CD4-positive, alpha-beta T cell treated with Interleukin-15 for 4 hours (primary cell): ENCODE data around the gene RHPN2.
"Not testable (repeated sequence)": the region's sequence is repeated elsewhere in the genome, so short reads cannot be mapped to it uniquely, and the experiment has no call there.

Source experiments
- DNase-seq: peaks from one replicate; pipeline ENCODE4 v3.0.0-alpha.2; 2020; ENCODE audit warnings: low spot score

The RHPN2 gene

GRCh38 chr19:33026602-33027001, 38.1 kb downstream of the RHPN2 start:
- DNase-seq = not testable (repeated sequence)

- DNase-seq = not testable (repeated sequence)
Measured at GRCh38 chr19:33025468-33026238, 39.0 kb downstream of the RHPN2 start.

- DNase-seq = no peak
Measured at GRCh38 chr19:33024398-33024797, 40.3 kb downstream of the RHPN2 start.

DNA sequence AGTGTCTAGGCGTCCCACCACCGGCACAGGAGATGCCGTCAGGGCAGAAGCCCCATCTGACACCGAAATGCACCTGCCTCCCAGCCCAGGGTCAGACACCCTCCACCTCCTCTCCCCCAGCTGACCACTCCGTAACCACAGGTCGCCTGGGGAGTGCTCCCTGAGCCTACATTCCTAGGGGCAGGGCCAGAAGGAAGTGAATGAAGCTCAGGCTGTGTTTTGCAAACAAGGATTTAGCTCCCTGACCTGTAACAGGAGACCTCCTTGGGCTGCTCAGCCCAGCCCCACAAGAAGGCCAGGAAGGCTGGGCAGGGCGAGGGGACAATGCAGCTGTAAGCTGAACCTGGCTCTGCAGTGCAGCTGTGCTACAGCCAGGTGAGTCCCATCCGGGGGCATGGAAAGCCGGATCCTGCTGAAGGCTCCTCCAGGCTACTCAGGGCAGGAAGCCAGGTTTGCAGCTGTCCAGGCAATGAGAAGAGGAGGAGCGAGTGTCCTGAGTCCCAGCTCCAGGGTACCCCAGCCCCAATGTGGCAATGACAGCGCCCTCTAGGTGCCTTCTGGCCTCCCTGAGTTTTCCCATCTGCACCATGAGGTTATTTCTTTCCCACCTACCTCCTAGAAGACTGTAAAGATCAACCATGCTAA, 42.1 kb downstream of the RHPN2 start:
- no peak for DNase-seq

DNA sequence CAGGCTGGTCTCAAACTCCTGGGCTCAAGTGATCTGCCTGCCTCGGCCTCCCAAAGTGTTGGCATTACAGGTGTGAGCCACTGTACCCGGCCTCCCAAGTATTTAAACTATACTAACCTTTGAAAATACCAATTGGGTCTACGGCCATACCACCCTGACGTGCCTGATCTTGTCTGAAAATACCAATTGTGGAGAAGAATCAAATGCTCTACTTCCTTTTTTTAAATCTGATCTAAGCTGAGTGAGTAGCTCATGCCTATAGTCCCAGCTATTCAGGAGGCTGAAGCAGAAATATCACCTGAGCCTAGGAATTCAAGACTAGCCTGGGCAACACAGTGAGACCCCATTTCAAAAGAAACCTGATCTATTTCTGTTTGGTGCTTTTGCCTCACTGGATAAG, 53.8 kb downstream of the RHPN2 start:
- DNase-seq = not testable (repeated sequence)

- no peak for DNase-seq
Measured at GRCh38 chr19:33008738-33009137, 56.0 kb downstream of the RHPN2 start.

GRCh38 chr19:33005440-33005839, 59.2 kb downstream of the RHPN2 start:
- DNase-seq = no peak

GRCh38 chr19:33003424-33004024, 61.2 kb downstream of the RHPN2 start:
- not testable (repeated sequence) for DNase-seq

GRCh38 chr19:33002126-33002865, 62.4 kb downstream of the RHPN2 start:
- DNase-seq = not testable (repeated sequence)

DNA sequence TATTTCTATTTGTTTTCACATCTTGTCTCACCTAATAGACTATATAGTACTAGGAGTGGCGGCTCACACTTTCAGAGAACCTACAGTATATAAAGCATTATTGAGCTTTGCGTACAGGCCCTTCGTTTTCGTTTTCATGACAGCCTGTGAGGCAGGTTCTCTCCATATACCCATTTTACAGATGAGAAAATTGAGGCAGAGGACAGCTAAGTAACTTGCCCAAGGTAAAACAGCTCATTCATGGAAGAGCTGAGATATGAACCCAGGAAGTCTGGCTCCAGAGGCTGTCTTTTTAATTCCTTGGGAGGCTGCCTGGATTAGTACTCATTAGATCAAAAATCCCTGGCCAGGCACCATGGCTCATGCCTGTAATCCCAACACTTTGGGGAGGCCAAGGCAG, 63.8 kb downstream of the RHPN2 start:
- DNase-seq = no peak

- no peak for DNase-seq
Measured at GRCh38 chr19:33000510-33000909, 64.2 kb downstream of the RHPN2 start.

GRCh38 chr19:32998722-32999121, 66.0 kb downstream of the RHPN2 start:
- DNase-seq = no peak

GRCh38 chr19:32997716-32998355, 66.9 kb downstream of the RHPN2 start:
- no peak for DNase-seq

DNA sequence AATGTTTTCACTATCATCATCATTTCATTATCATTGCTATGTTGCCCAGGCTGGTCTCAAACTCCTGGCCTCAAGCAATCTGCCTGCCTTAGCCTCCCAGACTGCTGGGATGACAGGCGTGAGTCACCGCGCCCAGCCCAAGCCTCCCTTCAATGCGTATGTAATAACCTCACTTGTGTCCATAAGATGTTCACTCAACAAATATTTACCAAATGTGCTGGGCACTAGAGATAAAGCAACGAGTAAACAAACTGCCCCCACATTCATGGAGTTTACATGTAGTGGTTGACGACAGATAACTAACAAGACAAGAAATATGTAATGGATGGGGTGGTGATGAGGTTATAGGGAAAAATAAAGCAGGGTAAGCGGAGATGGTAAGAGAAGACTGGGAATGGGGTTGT, 67.6 kb downstream of the RHPN2 start:
- DNase-seq = not testable (repeated sequence)

- DNase-seq = not testable (repeated sequence)
Measured at GRCh38 chr19:32995966-32996365, 68.7 kb downstream of the RHPN2 start.

DNA sequence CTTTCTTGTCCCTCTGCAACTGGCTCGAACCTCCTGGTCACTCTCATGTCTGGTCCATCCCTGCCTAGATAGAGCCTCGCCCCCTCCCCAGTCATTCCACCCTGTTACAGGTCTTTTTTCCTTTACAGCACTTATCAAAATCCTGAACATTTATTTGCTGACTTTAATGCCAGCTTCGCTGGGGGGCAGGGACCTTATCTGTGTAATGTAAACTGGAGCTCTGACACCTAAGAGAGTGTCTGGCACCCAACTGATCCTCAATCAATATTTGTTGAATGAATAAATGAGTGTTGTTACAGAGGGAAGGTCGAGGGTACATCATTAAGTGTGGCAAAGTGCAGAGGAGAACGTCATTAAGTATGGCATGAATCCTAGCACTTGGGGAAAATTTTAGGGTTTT, 76.0 kb downstream of the RHPN2 start:
- DNase-seq = no peak

DNA sequence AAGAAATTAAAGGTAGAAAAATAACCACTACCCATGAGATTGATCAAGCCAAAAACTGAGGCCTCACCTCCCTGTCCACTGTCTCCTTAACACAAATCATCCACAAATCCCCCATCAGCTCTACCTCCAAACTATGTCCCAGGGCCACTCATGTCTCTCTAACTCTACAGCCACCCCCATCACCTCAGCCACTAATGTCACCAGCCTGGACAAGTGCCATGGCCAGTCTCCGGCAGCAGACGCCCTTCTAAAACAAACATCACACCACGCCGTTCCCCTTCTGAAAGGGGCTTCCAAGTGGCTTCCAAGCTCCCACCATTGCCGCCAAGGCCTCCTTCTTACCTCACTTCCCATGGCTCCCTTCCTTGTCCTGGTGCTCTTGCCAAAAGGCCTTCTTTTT, 76.4 kb downstream of the RHPN2 start:
- not testable (repeated sequence) for DNase-seq

DNA sequence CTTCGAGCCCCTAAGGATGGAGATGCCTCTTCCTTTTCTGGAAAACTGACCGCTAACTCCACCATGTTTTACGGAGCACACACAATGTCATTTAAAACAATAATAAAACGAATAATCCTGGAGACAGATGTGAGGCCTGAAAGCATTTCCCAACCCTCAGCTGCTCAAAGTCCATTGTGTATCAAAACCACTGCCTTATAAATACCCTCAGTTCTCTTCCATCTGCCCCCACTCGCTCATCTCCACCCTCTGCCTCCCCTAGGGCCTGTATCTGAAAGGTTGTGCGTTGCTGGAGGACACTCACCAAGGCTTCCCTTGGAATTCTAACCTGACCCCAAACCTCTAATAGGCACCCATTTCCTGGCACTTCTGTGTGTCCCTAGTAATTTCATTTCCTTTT, 82.2 kb downstream of the RHPN2 start:
- not testable (repeated sequence) for DNase-seq

- not testable (repeated sequence) for DNase-seq
Measured at GRCh38 chr19:32979807-32980206, 84.9 kb downstream of the RHPN2 start.

- not testable (repeated sequence) for DNase-seq
Measured at GRCh38 chr19:32977813-32978212, 86.9 kb downstream of the RHPN2 start.

DNA sequence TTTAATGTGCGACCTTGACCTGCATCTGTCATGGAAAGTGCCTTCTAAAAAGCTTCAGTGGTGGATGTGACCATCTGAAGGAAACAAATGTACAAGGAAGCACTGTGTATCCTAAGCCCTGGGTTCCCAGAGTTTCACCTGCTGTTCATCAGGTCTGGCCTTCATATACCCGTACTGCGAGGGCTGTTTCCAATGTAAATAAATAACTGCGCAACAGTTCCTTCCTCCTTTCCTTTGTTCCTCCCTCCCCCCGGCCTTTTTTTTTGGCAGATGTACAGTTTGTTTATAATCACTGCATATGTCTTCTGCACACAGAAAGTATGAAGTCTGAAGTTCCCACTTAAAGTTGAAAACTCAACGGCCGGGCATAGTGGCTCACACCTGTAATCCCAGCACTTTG, 87.4 kb downstream of the RHPN2 start:
- no peak for DNase-seq

DNA sequence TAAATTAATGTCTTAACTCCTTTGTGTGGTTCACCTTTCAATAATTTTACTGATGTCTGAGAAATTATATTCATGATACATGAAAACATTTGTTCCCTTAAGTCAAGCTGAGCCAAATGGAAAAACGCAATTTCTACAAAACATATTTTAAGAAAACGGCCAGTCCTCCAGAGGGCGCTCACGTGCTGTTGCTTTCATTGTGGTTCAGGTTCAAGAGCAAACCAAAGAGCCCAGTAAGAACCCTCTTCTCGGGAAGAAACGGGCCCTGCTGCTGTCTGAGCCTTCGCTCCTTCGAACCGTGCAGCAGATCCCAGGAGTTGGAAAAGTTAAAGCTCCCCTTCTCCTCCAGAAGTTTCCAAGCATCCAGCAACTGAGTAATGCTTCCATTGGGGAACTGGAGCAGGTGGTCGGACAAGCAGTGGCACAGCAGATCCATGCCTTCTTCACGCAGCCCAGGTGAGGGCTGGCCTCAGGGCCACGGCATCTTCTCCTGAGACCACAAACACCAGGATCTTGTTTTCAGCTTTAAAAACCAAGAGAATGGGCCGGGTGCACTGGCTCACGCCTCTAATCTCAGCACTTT, 88.4 kb downstream of the RHPN2 start:
- peak; percentile 67 for DNase-seq
